A549 (cell line): Measurements from ENCODE around the gene GALNT18.

Experiments
- BHLHE40 ChIP-seq: IDR thresholded peaks from 2 replicates; pipeline ENCODE4 v1.6.1; 2012; ENCODE audit warnings: low read depth, low read length, inconsistent platforms
- CEBPB ChIP-seq, 2 experiments: fragments of >200 bp in 1 of 2; sonication (Bioruptor Twin) in 1 of 2; formaldehyde crosslinking in 1 of 2; IDR thresholded peaks; 2 replicates each; pipeline ENCODE4 v1.6.1; 2012 to 2016
- EP300 ChIP-seq, 2 experiments: fragments of >200 bp; sonication (Bioruptor Twin); formaldehyde crosslinking; IDR thresholded peaks; 2 replicates in 1 of 2; 3 replicates in 1 of 2; pipeline ENCODE4 v1.6.1; 2016 to 2017
- KDM1A ChIP-seq: fragments of 200-600 bp; sonication (generic); IDR thresholded peaks from 2 replicates; pipeline ENCODE4 v1.6.1; 2016; ENCODE audit warnings: low read depth, mild to moderate bottlenecking
- POLR2A ChIP-seq: IDR thresholded peaks from 2 replicates; pipeline ENCODE4 v1.6.1; 2012; ENCODE audit warnings: mild to moderate bottlenecking, low read length
- TP53 ChIP-seq: fragments of 250-450 bp; sonication (Bioruptor Pico); IDR thresholded peaks from 2 replicates; pipeline ENCODE4 v1.5.0; 2021; ENCODE audit warnings: mild to moderate bottlenecking, moderate library complexity
- TF ChIP-seq, protein P1 (sequence below): fragments of 200-600 bp; sonication (generic); IDR thresholded peaks from 2 replicates; pipeline ENCODE4 v1.6.1; 2016; ENCODE audit warnings: antibody characterized with exemption, mild to moderate bottlenecking, moderate library complexity
- TF ChIP-seq, protein P2 (sequence below): fragments of >200 bp; sonication (Bioruptor Twin); formaldehyde crosslinking; IDR thresholded peaks from 3 replicates; pipeline ENCODE4 v1.5.1; 2016
- TF ChIP-seq, protein P3 (sequence below): IDR thresholded peaks from 2 replicates; pipeline ENCODE4 v1.6.1; 2012
- TF ChIP-seq, protein P4 (sequence below): fragments of 450-650 bp; IDR thresholded peaks from 2 replicates; pipeline ENCODE4 v1.6.1; 2014; ENCODE audit warnings: antibody characterized with exemption

DNA sequence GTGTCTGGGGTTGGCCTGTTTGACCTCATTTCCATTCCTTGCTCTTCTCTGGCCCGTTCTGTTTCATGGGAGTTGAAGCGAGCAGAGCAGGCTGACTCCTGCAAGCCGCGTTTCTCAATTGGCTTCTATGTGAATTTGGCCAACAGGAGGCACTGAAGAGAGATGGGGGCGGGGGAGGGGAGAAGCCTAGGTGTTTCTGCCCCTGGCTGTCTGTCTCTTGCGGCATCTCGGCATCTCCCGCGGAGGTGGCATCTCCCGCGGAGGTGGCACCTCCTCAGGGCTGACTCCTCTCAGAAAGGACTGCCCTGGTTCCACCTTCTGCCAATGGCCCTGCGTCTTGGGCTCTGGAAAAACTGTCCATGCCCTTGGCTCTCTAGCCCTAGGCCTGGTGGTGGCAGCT is 143.1 kb downstream of the GALNT18 start:
- no peak for TF ChIP-seq EP300 (IDR thresholded peaks at IDR 0.05)
- TF ChIP-seq POLR2A: no peak
- TF ChIP-seq, protein P1, sequence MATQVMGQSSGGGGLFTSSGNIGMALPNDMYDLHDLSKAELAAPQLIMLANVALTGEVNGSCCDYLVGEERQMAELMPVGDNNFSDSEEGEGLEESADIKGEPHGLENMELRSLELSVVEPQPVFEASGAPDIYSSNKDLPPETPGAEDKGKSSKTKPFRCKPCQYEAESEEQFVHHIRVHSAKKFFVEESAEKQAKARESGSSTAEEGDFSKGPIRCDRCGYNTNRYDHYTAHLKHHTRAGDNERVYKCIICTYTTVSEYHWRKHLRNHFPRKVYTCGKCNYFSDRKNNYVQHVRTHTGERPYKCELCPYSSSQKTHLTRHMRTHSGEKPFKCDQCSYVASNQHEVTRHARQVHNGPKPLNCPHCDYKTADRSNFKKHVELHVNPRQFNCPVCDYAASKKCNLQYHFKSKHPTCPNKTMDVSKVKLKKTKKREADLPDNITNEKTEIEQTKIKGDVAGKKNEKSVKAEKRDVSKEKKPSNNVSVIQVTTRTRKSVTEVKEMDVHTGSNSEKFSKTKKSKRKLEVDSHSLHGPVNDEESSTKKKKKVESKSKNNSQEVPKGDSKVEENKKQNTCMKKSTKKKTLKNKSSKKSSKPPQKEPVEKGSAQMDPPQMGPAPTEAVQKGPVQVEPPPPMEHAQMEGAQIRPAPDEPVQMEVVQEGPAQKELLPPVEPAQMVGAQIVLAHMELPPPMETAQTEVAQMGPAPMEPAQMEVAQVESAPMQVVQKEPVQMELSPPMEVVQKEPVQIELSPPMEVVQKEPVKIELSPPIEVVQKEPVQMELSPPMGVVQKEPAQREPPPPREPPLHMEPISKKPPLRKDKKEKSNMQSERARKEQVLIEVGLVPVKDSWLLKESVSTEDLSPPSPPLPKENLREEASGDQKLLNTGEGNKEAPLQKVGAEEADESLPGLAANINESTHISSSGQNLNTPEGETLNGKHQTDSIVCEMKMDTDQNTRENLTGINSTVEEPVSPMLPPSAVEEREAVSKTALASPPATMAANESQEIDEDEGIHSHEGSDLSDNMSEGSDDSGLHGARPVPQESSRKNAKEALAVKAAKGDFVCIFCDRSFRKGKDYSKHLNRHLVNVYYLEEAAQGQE: no peak
- TF ChIP-seq KDM1A: no peak
- TF ChIP-seq, protein P2, sequence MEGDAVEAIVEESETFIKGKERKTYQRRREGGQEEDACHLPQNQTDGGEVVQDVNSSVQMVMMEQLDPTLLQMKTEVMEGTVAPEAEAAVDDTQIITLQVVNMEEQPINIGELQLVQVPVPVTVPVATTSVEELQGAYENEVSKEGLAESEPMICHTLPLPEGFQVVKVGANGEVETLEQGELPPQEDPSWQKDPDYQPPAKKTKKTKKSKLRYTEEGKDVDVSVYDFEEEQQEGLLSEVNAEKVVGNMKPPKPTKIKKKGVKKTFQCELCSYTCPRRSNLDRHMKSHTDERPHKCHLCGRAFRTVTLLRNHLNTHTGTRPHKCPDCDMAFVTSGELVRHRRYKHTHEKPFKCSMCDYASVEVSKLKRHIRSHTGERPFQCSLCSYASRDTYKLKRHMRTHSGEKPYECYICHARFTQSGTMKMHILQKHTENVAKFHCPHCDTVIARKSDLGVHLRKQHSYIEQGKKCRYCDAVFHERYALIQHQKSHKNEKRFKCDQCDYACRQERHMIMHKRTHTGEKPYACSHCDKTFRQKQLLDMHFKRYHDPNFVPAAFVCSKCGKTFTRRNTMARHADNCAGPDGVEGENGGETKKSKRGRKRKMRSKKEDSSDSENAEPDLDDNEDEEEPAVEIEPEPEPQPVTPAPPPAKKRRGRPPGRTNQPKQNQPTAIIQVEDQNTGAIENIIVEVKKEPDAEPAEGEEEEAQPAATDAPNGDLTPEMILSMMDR: no peak
- no peak for TF ChIP-seq TP53 (CRISPR knock-in tag)
- TF ChIP-seq CEBPB (IDR thresholded peaks at IDR 0.05): no peak
- no peak for TF ChIP-seq BHLHE40
- TF ChIP-seq, protein P3, sequence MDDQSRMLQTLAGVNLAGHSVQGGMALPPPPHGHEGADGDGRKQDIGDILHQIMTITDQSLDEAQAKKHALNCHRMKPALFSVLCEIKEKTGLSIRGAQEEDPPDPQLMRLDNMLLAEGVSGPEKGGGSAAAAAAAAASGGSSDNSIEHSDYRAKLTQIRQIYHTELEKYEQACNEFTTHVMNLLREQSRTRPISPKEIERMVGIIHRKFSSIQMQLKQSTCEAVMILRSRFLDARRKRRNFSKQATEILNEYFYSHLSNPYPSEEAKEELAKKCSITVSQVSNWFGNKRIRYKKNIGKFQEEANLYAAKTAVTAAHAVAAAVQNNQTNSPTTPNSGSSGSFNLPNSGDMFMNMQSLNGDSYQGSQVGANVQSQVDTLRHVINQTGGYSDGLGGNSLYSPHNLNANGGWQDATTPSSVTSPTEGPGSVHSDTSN: no peak
- TF ChIP-seq, protein P4, sequence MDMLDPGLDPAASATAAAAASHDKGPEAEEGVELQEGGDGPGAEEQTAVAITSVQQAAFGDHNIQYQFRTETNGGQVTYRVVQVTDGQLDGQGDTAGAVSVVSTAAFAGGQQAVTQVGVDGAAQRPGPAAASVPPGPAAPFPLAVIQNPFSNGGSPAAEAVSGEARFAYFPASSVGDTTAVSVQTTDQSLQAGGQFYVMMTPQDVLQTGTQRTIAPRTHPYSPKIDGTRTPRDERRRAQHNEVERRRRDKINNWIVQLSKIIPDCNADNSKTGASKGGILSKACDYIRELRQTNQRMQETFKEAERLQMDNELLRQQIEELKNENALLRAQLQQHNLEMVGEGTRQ: no peak
